ENCODE results near the gene SMIM14.
A peak's percentile ranks its signal among the peaks of the same experiment; 100 is the strongest.
"Not testable (repeated sequence)": the region's sequence is repeated elsewhere in the genome, so short reads cannot be mapped to it uniquely, and the experiment has no call there.

The SMIM14 gene

DNA sequence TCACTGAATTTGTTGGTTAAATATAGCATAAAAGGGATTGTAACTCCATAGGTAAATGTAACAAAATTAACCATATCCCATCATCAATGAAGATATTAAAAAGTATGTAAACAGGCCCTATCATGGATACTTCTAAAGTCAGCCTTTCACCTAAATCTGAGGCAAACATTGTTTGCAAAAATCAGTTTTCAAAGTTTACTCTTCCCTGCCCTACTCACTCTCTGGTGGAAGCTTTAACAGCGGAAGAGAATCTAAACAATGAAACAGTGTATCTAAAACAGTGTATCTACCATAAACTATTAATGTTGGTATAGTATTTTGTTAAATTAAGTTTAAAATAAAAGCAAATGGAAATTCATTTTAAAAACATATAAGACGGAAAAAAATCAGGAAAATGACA lies 21.1 kb downstream of the SMIM14 start:
- H3K27me3 ChIP-seq (ENCODE audit: insufficient read depth, low read length, poor library complexity) = no peaks in the 10 kb centered on the region
- DNase-seq = no peak
- WGBS (ENCODE audit: extremely low coverage, insufficient coverage, low lambda C conversion rate) = 100% methylated on average over 1 of the region's 2 CpGs

GRCh38 chr4:39616651-39617050 lies 22.0 kb downstream of the SMIM14 start:
- H2BK120ac ChIP-seq (ENCODE audit: low read depth, low read length) = no peak overlapping the region
- no peak overlapping the region for H4K8ac ChIP-seq (ENCODE audit: low read depth, low read length)
- H3K4me3 ChIP-seq (ENCODE audit: low read length) = no peak overlapping the region
- WGBS (ENCODE audit: extremely low coverage, insufficient coverage, low lambda C conversion rate) = no CpG with 5 or more reads among the region's 1 CpG
- no peaks in the 10 kb centered on the region for H3K4me1 ChIP-seq (ENCODE audit: control insufficient read depth, low read depth, low read length)
- no peaks in the 10 kb centered on the region for H3K27me3 ChIP-seq (ENCODE audit: insufficient read depth, low read length, poor library complexity)
- no peak overlapping the region for H2AK5ac ChIP-seq (ENCODE audit: low read length)
- no peak overlapping the region for H3K27ac ChIP-seq (ENCODE audit: low read depth, low read length)
- no peak overlapping the region for H2BK5ac ChIP-seq (ENCODE audit: low read length)
- no peaks in the 10 kb centered on the region for H3K79me2 ChIP-seq (ENCODE audit: control insufficient read depth, insufficient read depth, low read length)
- no peak overlapping the region for H3K9ac ChIP-seq (ENCODE audit: low read length)
- H3K4me2 ChIP-seq (ENCODE audit: low read length) = no peak overlapping the region
- no peak overlapping the region for H2BK15ac ChIP-seq (replicated peaks; ENCODE audit: low read depth)
- no peaks in the 10 kb centered on the region for H3K36me3 ChIP-seq (ENCODE audit: control insufficient read depth, insufficient read depth, low read length)
- no peak overlapping the region for H4K5ac ChIP-seq (ENCODE audit: low read length)
- no peak overlapping the region for H3K56ac ChIP-seq (ENCODE audit: low read length)
- no peak overlapping the region for H3K4ac ChIP-seq (ENCODE audit: low read depth, low read length)
- H3K23ac ChIP-seq (ENCODE audit: low read length) = no peak overlapping the region
- H3K79me1 ChIP-seq (ENCODE audit: low read length) = no peaks in the 10 kb centered on the region
- no peak overlapping the region for H3K18ac ChIP-seq (ENCODE audit: low read length)
- DNase-seq = peak; percentile 67

More for the DNA sequence above, 21.1 kb downstream of the SMIM14 start:
- no peak overlapping the region for H3K18ac ChIP-seq (ENCODE audit: low read length)
- no peak overlapping the region for H2AK5ac ChIP-seq (ENCODE audit: low read length)
- no peak overlapping the region for H4K5ac ChIP-seq (ENCODE audit: low read length)
- H3K79me1 ChIP-seq (ENCODE audit: low read length) = no peaks in the 10 kb centered on the region
- H3K36me3 ChIP-seq (ENCODE audit: control insufficient read depth, insufficient read depth, low read length) = no peaks in the 10 kb centered on the region
- no peak overlapping the region for H2BK15ac ChIP-seq (replicated peaks; ENCODE audit: low read depth)
- H4K8ac ChIP-seq (ENCODE audit: low read depth, low read length) = no peak overlapping the region
- no peak overlapping the region for H3K4me2 ChIP-seq (ENCODE audit: low read length)
- no peak overlapping the region for H3K9ac ChIP-seq (ENCODE audit: low read length)
- H3K23ac ChIP-seq (ENCODE audit: low read length) = no peak overlapping the region
- H3K4me3 ChIP-seq (ENCODE audit: low read length) = no peak overlapping the region
- H2BK5ac ChIP-seq (ENCODE audit: low read length) = no peak overlapping the region
- no peaks in the 10 kb centered on the region for H3K4me1 ChIP-seq (ENCODE audit: control insufficient read depth, low read depth, low read length)
- H3K56ac ChIP-seq (ENCODE audit: low read length) = no peak overlapping the region
- H2BK120ac ChIP-seq (ENCODE audit: low read depth, low read length) = no peak overlapping the region
- no peaks in the 10 kb centered on the region for H3K79me2 ChIP-seq (ENCODE audit: control insufficient read depth, insufficient read depth, low read length)
- no peak overlapping the region for H3K4ac ChIP-seq (ENCODE audit: low read depth, low read length)
- no peak overlapping the region for H3K27ac ChIP-seq (ENCODE audit: low read depth, low read length)

DNA sequence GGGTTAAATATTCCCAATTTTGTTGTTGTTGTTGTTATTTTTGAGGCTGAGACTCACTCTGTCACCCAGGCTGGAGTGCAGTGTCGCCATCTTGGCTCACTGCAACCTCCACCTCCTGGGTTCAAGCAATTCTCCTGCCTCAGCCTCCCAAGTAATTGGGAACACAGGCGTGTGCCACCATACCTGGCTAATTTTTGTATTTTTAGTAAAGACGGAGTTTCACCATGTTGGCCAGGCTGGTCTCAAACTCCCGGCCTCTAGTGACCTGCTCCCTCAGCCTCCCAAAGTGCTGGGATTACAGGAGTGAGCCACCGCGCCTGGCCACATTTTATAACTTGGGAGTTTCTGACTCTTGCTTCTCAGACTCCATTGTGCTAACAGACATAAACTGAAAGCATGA lies 22.6 kb downstream of the SMIM14 start:
- H3K79me2 ChIP-seq (ENCODE audit: control insufficient read depth, insufficient read depth, low read length); H3K18ac ChIP-seq (ENCODE audit: low read length); DNase-seq; H3K27me3 ChIP-seq (ENCODE audit: insufficient read depth, low read length, poor library complexity); H3K23ac ChIP-seq (ENCODE audit: low read length); H3K4ac ChIP-seq (ENCODE audit: low read depth, low read length); H3K56ac ChIP-seq (ENCODE audit: low read length); H3K79me1 ChIP-seq (ENCODE audit: low read length); H3K9ac ChIP-seq (ENCODE audit: low read length); H2AK5ac ChIP-seq (ENCODE audit: low read length); H2BK5ac ChIP-seq (ENCODE audit: low read length); H4K5ac ChIP-seq (ENCODE audit: low read length); H2BK15ac ChIP-seq (replicated peaks; ENCODE audit: low read depth); H2BK120ac ChIP-seq (ENCODE audit: low read depth, low read length); H3K4me2 ChIP-seq (ENCODE audit: low read length); H3K27ac ChIP-seq (ENCODE audit: low read depth, low read length); H4K8ac ChIP-seq (ENCODE audit: low read depth, low read length); H3K4me3 ChIP-seq (ENCODE audit: low read length); H3K36me3 ChIP-seq (ENCODE audit: control insufficient read depth, insufficient read depth, low read length); H3K4me1 ChIP-seq (ENCODE audit: control insufficient read depth, low read depth, low read length): not testable (repeated sequence)
- no CpG with 5 or more reads among the region's 6 CpGs for WGBS (ENCODE audit: extremely low coverage, insufficient coverage, low lambda C conversion rate)

DNA sequence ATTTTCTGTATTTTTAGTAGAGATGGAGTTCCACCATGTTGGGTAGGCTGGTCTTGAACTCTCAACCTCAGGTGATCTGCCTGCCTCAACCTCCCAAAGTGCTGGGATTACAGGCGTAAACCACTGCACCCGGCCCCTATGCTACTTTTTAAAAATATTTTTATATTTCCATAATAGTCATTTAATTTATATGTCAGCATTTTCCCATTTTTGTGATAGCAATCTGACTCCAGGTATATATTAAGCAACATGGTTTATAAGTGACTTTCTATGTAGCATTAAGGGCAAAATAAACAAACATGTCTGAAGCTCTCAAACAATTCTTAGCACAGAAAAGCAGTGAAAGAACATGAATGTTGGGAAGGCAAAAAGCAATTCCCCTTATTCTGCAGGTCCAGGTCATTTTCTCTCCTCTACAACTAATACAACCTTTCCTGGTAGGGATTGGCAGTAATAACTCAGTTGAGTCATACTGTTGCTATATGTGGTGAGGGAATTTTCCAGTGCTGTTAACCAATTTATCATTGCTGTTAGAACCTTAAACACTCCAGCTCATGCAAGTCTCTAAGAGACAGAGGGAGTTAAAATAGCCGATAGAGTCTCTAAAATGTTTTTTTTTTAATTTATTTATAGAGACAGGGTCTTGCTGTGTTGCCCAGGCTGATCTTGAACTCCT lies 24.0 kb downstream of the SMIM14 start:
- H3K4ac ChIP-seq (ENCODE audit: low read depth, low read length) = no peak overlapping the region
- DNase-seq = no peak
- H3K18ac ChIP-seq (ENCODE audit: low read length) = no peak overlapping the region
- no peak overlapping the region for H3K23ac ChIP-seq (ENCODE audit: low read length)
- no peak overlapping the region for H3K27ac ChIP-seq (ENCODE audit: low read depth, low read length)
- no peaks in the 10 kb centered on the region for H3K79me1 ChIP-seq (ENCODE audit: low read length)
- no peak overlapping the region for H4K5ac ChIP-seq (ENCODE audit: low read length)
- H3K36me3 ChIP-seq (ENCODE audit: control insufficient read depth, insufficient read depth, low read length) = no peaks in the 10 kb centered on the region
- H3K27me3 ChIP-seq (ENCODE audit: insufficient read depth, low read length, poor library complexity) = no peaks in the 10 kb centered on the region
- H3K4me3 ChIP-seq (ENCODE audit: low read length) = no peak overlapping the region
- H2BK15ac ChIP-seq (replicated peaks; ENCODE audit: low read depth) = no peak overlapping the region
- no peak overlapping the region for H2AK5ac ChIP-seq (ENCODE audit: low read length)
- no peak overlapping the region for H2BK120ac ChIP-seq (ENCODE audit: low read depth, low read length)
- no peak overlapping the region for H3K9ac ChIP-seq (ENCODE audit: low read length)
- H3K4me2 ChIP-seq (ENCODE audit: low read length) = no peak overlapping the region
- H3K79me2 ChIP-seq (ENCODE audit: control insufficient read depth, insufficient read depth, low read length) = no peaks in the 10 kb centered on the region
- no peak overlapping the region for H3K56ac ChIP-seq (ENCODE audit: low read length)
- no peak overlapping the region for H2BK5ac ChIP-seq (ENCODE audit: low read length)
- no peak overlapping the region for H4K8ac ChIP-seq (ENCODE audit: low read depth, low read length)
- no peaks in the 10 kb centered on the region for H3K4me1 ChIP-seq (ENCODE audit: control insufficient read depth, low read depth, low read length)
- WGBS (ENCODE audit: extremely low coverage, insufficient coverage, low lambda C conversion rate) = no CpG with 5 or more reads among the region's 3 CpGs

DNA sequence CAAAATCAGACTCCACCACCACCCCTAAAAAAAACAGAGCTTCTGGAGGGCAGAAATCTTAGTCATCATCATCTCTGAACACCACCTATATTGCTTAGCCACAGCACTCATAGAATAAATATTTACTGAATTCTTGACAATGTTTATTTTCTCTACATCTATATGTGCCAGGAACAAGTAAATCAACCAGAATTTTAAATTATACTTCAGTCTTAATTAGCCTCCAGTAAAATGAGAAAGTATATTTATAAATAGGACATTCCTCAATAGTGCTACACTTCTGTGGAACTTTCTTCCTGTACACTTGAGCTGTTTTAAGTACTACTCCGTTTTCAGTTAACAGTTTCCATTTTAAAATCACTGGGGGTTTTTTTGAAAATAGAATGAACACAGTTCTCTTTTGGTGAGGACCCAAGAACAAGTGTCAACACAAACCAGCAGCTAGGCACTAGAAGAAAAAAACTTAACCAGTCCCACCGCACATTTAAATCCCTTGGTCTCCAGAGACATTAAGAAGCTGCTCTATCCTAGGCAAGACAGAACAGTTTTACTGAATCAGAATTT lies 25.5 kb downstream of the SMIM14 start:
- H3K23ac ChIP-seq (ENCODE audit: low read length) = no peak overlapping the region
- no peak overlapping the region for H2BK120ac ChIP-seq (ENCODE audit: low read depth, low read length)
- no peaks in the 10 kb centered on the region for H3K79me1 ChIP-seq (ENCODE audit: low read length)
- no peak overlapping the region for H4K8ac ChIP-seq (ENCODE audit: low read depth, low read length)
- H3K4me1 ChIP-seq (ENCODE audit: control insufficient read depth, low read depth, low read length) = peaks cover 3% of the 10 kb centered on the region
- no peak overlapping the region for H3K56ac ChIP-seq (ENCODE audit: low read length)
- H3K4me2 ChIP-seq (ENCODE audit: low read length) = no peak overlapping the region
- no peak overlapping the region for H3K9ac ChIP-seq (ENCODE audit: low read length)
- no peak overlapping the region for H3K4me3 ChIP-seq (ENCODE audit: low read length)
- no peak overlapping the region for H3K27ac ChIP-seq (ENCODE audit: low read depth, low read length)
- no peaks in the 10 kb centered on the region for H3K36me3 ChIP-seq (ENCODE audit: control insufficient read depth, insufficient read depth, low read length)
- no peak overlapping the region for H2BK15ac ChIP-seq (replicated peaks; ENCODE audit: low read depth)
- H3K79me2 ChIP-seq (ENCODE audit: control insufficient read depth, insufficient read depth, low read length) = no peaks in the 10 kb centered on the region
- no peak for DNase-seq
- no peak overlapping the region for H3K18ac ChIP-seq (ENCODE audit: low read length)
- WGBS (ENCODE audit: extremely low coverage, insufficient coverage, low lambda C conversion rate) = no CpG with 5 or more reads among the region's 2 CpGs
- no peak overlapping the region for H3K4ac ChIP-seq (ENCODE audit: low read depth, low read length)
- no peak overlapping the region for H2AK5ac ChIP-seq (ENCODE audit: low read length)
- no peaks in the 10 kb centered on the region for H3K27me3 ChIP-seq (ENCODE audit: insufficient read depth, low read length, poor library complexity)
- H2BK5ac ChIP-seq (ENCODE audit: low read length) = no peak overlapping the region
- no peak overlapping the region for H4K5ac ChIP-seq (ENCODE audit: low read length)

GRCh38 chr4:39609454-39609931 lies 29.2 kb downstream of the SMIM14 start:
- no CpG with 5 or more reads among the region's 6 CpGs for WGBS (ENCODE audit: extremely low coverage, insufficient coverage, low lambda C conversion rate)

More at GRCh38 chr4:39609454-39609931, 29.2 kb downstream of the SMIM14 start:
- Histone ChIP-seq H3K4ac (ENCODE audit: low read depth, low read length) (no peak overlapping the region), H2BK15ac (replicated peaks; ENCODE audit: low read depth) (no peak overlapping the region), H3K36me3 (ENCODE audit: control insufficient read depth, insufficient read depth, low read length) (no peaks in the 10 kb centered on the region), H3K4me2 (ENCODE audit: low read length) (no peak overlapping the region), H4K5ac (ENCODE audit: low read length) (no peak overlapping the region), H3K9ac (ENCODE audit: low read length) (no peak overlapping the region), H3K79me1 (ENCODE audit: low read length) (no peaks in the 10 kb centered on the region), H3K4me3 (ENCODE audit: low read length) (no peak overlapping the region), H3K56ac (ENCODE audit: low read length) (no peak overlapping the region), H2AK5ac (ENCODE audit: low read length) (no peak overlapping the region), H3K79me2 (ENCODE audit: control insufficient read depth, insufficient read depth, low read length) (no peaks in the 10 kb centered on the region), H2BK120ac (ENCODE audit: low read depth, low read length) (no peak overlapping the region), H3K18ac (ENCODE audit: low read length) (no peak overlapping the region), H2BK5ac (ENCODE audit: low read length) (no peak overlapping the region), H3K27me3 (ENCODE audit: insufficient read depth, low read length, poor library complexity) (no peaks in the 10 kb centered on the region), H3K4me1 (ENCODE audit: control insufficient read depth, low read depth, low read length) (peaks cover 3% of the 10 kb centered on the region), H3K27ac (ENCODE audit: low read depth, low read length) (no peak overlapping the region), H3K23ac (ENCODE audit: low read length) (no peak overlapping the region), H4K8ac (ENCODE audit: low read depth, low read length) (no peak overlapping the region)
- DNase-seq = no peak
